Measurements from ENCODE around the gene TNFSF15.

DNA sequence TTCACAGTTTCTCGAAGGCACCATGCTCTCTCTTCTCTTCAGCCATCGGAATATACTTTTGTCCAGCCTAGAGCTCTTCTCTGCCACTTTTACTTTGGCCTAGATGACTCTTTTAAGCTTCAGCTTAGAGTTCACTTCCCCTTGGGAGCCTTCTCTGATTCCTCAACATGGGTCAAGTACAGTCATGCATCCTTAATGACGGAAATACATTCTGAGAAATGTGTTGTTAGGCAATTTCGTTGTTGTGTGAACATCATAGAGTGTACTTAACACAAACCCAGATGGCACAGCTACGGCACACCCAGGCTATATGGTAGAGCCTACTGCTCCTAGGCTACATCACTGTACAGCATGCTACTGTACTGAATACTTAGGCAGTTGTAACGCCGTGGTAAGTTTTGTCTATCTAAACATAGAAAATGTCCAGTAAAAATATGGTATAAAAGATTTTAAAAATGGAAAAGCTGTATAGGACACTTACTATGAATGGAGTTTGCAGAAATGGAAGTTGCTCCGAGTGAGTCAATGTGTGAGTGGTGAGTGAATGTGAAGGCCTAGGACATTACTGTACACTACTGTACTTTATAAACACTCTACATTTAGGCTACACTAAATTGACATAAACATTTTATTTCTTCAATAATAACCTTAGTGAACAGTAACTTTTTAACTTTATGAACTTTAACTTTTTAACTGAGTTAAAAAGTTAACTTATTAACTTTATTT is 15.1 kb upstream of the TNFSF15 start:
- TF ChIP-seq CTCF (IDR thresholded peaks at IDR 0.05; ENCODE audit: low read depth, low read length) (no peak), EZH2phosphoT487 (IDR thresholded peaks at IDR 0.05; ENCODE audit: low read depth) (no peak)
